GM19238 (cell line): Measurements from ENCODE around the gene PEX11B.

Experiments used
- DNase-seq: peaks from one replicate; pipeline ENCODE4 v3.0.0; 2011; ENCODE audit warnings: low spot score; ENCODE audit not compliant: insufficient read length

PEX11B gene

DNA sequence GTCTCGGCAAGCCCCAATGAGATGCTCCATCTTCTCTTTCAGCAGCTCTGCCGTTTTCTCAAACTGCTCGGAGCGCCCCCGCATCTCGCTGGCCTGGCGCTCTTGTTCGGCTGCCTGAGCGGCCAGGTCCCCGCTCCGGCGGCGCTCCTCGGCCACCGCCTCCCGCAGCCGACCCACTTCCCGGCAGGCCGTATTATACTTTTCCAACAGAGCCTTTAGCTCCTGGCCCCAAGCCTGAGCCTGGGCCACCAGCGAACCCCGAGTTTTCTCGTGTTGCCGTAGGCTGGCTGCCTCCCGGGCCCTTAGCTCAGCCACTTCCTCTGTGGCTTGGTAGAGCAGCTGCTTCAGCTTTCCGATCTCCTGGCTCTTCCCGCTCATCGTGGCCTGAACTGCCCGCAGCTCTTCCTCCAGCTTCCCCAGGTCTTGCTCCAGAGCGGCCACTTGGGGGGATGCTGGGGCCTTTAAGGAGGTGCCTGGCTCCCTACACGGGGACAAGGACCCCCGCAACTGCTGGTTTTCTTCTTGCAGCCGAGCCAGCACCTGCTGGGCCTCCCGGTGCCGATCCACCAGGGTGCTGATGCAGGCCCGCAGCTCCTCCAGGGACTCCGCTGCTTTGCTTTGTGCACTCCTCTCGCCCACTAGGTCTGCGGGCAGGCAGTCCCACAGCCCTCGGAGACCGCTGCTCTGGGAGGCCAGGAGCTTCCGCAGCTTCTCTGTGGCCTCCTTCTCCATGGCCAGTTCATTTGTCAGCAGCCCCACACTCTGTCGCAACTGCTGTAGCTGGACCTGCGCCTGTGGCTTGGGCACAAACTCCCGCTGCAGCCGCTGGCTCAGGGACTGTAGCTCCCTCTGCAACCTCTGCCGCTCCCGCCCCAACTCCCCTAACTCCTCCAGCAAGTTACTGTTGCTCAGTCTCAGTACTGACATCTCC is 46.3 kb downstream of the PEX11B start:
- no peak for DNase-seq

DNA sequence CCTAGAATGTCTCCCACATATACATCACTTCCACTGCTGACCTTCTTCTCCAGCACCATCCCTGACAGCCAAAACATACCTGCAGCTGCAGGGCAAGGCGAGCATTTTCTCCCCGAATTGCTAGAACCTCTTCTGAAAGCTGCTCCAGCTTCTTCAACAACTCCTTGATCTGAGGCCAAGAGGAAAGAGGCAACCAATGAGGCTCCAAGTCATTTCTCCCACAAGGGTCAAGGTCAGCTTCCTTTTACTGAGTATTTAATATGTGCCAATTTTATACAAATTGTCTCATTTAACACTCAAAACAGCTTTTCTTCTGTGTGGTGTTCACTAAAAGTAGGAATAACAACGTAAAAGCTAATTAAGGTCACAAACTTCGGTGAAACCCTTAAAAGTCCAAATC is 50.3 kb downstream of the PEX11B start:
- DNase-seq, result no peak

DNA sequence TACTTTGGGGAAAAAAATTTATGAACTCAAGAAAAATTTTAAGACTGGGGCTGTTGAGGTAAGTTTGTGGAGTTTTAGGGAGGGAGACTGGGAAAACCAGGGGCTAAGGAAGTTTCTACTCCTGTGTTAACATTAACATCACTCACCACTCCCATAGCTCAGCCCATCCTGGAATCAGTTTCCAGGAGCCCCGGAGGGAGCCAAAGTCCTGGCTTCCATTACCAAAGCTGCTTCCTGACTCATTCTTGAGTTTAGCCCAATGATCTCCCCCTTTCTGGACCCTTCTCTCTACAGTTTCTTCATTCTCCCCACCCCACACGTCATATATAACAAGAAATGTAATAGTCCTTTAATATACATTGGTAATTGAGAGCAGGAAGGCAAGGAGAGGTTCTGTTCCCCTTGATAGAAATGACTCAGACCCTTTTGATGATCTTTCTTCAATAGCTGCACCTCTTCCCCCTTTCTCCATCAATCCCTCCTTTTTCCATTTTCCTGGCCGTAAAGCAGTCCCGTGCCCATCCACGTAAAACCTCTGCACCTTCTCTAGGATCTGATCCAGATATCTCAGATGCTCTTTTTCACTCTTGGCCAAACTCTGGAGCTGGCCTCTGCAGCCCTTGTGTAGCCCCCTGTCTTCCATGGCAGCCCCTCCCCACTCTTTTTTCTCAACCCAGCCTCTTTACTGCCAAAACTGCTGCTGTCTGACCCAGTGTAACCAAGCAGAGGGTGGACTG is 55.1 kb downstream of the PEX11B start:
- DNase-seq, result no peak
